Heart left ventricle (tissue), 16 donors: ENCODE data around the gene PGK2. TPM values are rescaled to one million over a fixed set of nuclear protein-coding genes. Genes with fewer than 3 reads are reported as not detected.

Experiments
- ATAC-seq, 4 donors: fragments of 200-7000 bp; cut with Tn5 transposase; one replicate each; pipeline ENCODE4 v1.9.1; 2020 to 2022; ENCODE audit warnings: moderate library complexity in 4 of 4, mild to moderate bottlenecking in 3 of 4, moderate number of reproducible peaks in 1 of 4
- DNase-seq, 5 donors: peaks; one replicate each; pipeline ENCODE4 v3.0.0-alpha.2; 2020
- H3K27ac ChIP-seq, 12 donors: fragments of 200-600 bp; sonication (generic) in 4 of 12; one replicate each; pipeline versions ENCODE4 v1.5.0 to v1.8.0; 2016 to 2022; ENCODE audit warnings: mild to moderate bottlenecking in 2 of 12
- H3K27me3 ChIP-seq, 9 donors: fragments of 200-600 bp; sonication (generic) in 2 of 9; one replicate each; pipeline versions ENCODE4 v1.5.1 to v1.8.0; 2016 to 2022; ENCODE audit warnings: mild to moderate bottlenecking in 3 of 9
- H3K36me3 ChIP-seq, 9 donors: fragments of 200-600 bp; sonication (generic) in 2 of 9; one replicate each; pipeline versions ENCODE4 v1.5.0 to v1.8.0; 2018 to 2022; ENCODE audit warnings: mild to moderate bottlenecking in 2 of 9
- H3K4me1 ChIP-seq, 12 donors: fragments of 200-600 bp; sonication (generic) in 4 of 12; one replicate each; pipeline versions ENCODE4 v1.5.0 to v1.8.0; 2016 to 2022; ENCODE audit warnings: mild to moderate bottlenecking in 3 of 12
- H3K4me3 ChIP-seq, 12 donors: fragments of 200-600 bp; sonication (generic) in 4 of 12; one replicate each; pipeline versions ENCODE4 v1.5.0 to v1.8.0; 2017 to 2022; ENCODE audit warnings: mild to moderate bottlenecking in 9 of 12, moderate library complexity in 4 of 12
- H3K9me3 ChIP-seq, 12 donors: fragments of 200-600 bp; sonication (generic) in 4 of 12; one replicate each; pipeline versions ENCODE4 v1.5.0 to v1.8.0; 2016 to 2022; ENCODE audit warnings: mild to moderate bottlenecking in 1 of 12
- CTCF ChIP-seq, 12 donors: fragments of 200-600 bp; sonication (generic) in 4 of 12; IDR thresholded peaks; one replicate each; pipeline versions ENCODE4 v1.5.0 to v1.8.0; 2018 to 2022; ENCODE audit warnings: antibody characterized with exemption in 12 of 12, mild to moderate bottlenecking in 5 of 12
- POLR2A ChIP-seq, 2 donors: fragments of 450-650 bp; IDR thresholded peaks; one replicate each; pipeline ENCODE4 v1.6.1; 2017; ENCODE audit warnings: antibody characterized with exemption in 2 of 2, mild to moderate bottlenecking in 2 of 2, moderate library complexity in 2 of 2
- WGBS, 4 donors: extraction: QIAGEN DNeasy Blood & Tissue Kit in 2 of 4; methylation state at CpG; one replicate each; pipeline versions ENCODE4 v1.1.5 to v1.1.7; 2013 to 2018; 5-methylcytosine and 5-hydroxymethylcytosine counted together
- intact Hi-C, 10 donors: fragments of 100-400 bp; cut with DNase I; formaldehyde crosslinking; loops; one replicate each; pipeline versions ENCODE4 v1.11.1 to v1.14.2; 2022
- long read RNA-seq, 3 donors: library from polyadenylated mRNA; unstranded; transcript quantifications; one replicate each; pipeline ENCODE4 v2.0.0, GENCODE V29; 2020 to 2021
- polyA plus RNA-seq, 2 donors: library from polyadenylated mRNA; stranded (reverse); fragments of 200-250 nt; gene quantifications; one replicate each; pipeline ENCODE4 v1.2.3, GENCODE V29; 2013
- total RNA-seq, 9 donors: library from RNA; depleted of rRNA in 2 of 9; stranded (reverse); fragments of >200 nt in 2 of 9; fragmentation: NEBNext Ultra II Directional in 3 of 9; extraction: Animal tissue kit (Norgen Biotek cat#: 25700) in 3 of 9; gene quantifications; one replicate each; pipeline versions ENCODE4 v1.1.0 to v1.2.4, GENCODE V29; 2016 to 2023
- donor health status: ischemic (EF 13 %, LVEDD 7.1; RV severe dilation, severe dysfunction).
- donor health status: healthy with polysubstance abuse.
- donor health status: DM: no; HTN: yes; CAD: no.
- donor health status: DM: no; HTN: no; CAD: no.
- donor health status: ischemic (EF 25% LVEDD 6.9; RV normal size, moderate dysfunction).
- donor health status: ischemic (EF 25% LVEDD 5.7; RV mildly dilated, moderate dysfunction).
- donor health status: healthy.
- donor health status: DM: yes; HTN: yes; CAD: no.
- donor health status: ischemic (EF 35%, LVEDD 5.7; RV mildly dilated, moderate dysfunction).
- donor health status: nonischemic (EF 11% LVEDD 7.7; RV severe dilation, severe dysfunction).
- donor health status: DM: yes; HTN: yes; CAD: no.
- donor health status: PGD.
- donor health status: ischemic (EF 29% LVEDD 5.4; RV normal size, mild dysfunction).
- donor health status: nonischemic (EF 23%, LVEDD 6.1; RV moderate dilation, normal function).

Gene PGK2
- total RNA-seq: not detected
- polyA plus RNA-seq: not detected
- long read RNA-seq, donor 1: 0 reads
- long read RNA-seq, donor 2: 0 reads
- long read RNA-seq, donor 3: 0 reads

- no peaks in the 10 kb centered on the region for H3K36me3 ChIP-seq
- no peaks in the 10 kb centered on the region for H3K27me3 ChIP-seq
- ATAC-seq: no peak
- no peak within 1 kb of the TSS for H3K4me3 ChIP-seq
- H3K9me3 ChIP-seq: no peaks in the 10 kb centered on the region
- DNase-seq: no peak
- TF ChIP-seq CTCF (IDR thresholded peaks at IDR 0.05) (no peak), POLR2A (IDR thresholded peaks at IDR 0.05) (no peak)
- WGBS, 4 donors: 78 to 82% (median 80%) methylated on average over 8 of the region's 8 CpGs
- H3K4me1 ChIP-seq: no peaks in the 10 kb centered on the region
- no peak within 1 kb of the TSS for H3K27ac ChIP-seq
- intact Hi-C loops: no loop called here
Measured at GRCh38 chr6:49787176-49787575, at the start of gene PGK2. PGK2 (minus strand) TSS chr6:49787285; CDS start chr6:49787187, 98 bp downstream.

- ATAC-seq (no peak), DNase-seq (no peak)
- H3K9me3 ChIP-seq: no peaks in the 10 kb centered on the region
- intact Hi-C loops: no loop called here
- H3K27ac ChIP-seq: no peak overlapping the region
- no peak for TF ChIP-seq POLR2A (IDR thresholded peaks at IDR 0.05)
- TF ChIP-seq CTCF (IDR thresholded peaks at IDR 0.05): no peak
- H3K4me3 ChIP-seq: no peak overlapping the region
- H3K27me3 ChIP-seq: no peaks in the 10 kb centered on the region
- H3K36me3 ChIP-seq: no peaks in the 10 kb centered on the region
- no peaks in the 10 kb centered on the region for H3K4me1 ChIP-seq
- 56 to 72% (median 69%) methylated on average over 3 of the region's 3 CpGs for WGBS, 4 donors
Measured at GRCh38 chr6:49835140-49835539, 48.1 kb upstream of the PGK2 start.

- no peaks in the 10 kb centered on the region for H3K9me3 ChIP-seq
- no peaks in the 10 kb centered on the region for H3K4me1 ChIP-seq
- ATAC-seq: no peak
- no peak overlapping the region for H3K4me3 ChIP-seq
- no peaks in the 10 kb centered on the region for H3K27me3 ChIP-seq
- no peak for DNase-seq
- intact Hi-C loops: no loop called here
- TF ChIP-seq CTCF (IDR thresholded peaks at IDR 0.05): no peak
- no peak for TF ChIP-seq POLR2A (IDR thresholded peaks at IDR 0.05)
- no peak overlapping the region for H3K27ac ChIP-seq
- no peaks in the 10 kb centered on the region for H3K36me3 ChIP-seq
- 82 to 92% (median 84%) methylated on average over 1 of the region's 1 CpG for WGBS, 4 donors
Measured at GRCh38 chr6:49833386-49833785, 46.3 kb upstream of the PGK2 start.

- no peak for TF ChIP-seq POLR2A (IDR thresholded peaks at IDR 0.05)
- TF ChIP-seq CTCF (IDR thresholded peaks at IDR 0.05): no peak
- Histone ChIP-seq H3K36me3 (no peaks in the 10 kb centered on the region), H3K27ac (no peak overlapping the region), H3K4me1 (no peaks in the 10 kb centered on the region), H3K27me3 (peaks cover 0 to 6% (median 0%) of the 10 kb centered on the region in 9 donors), H3K9me3 (no peaks in the 10 kb centered on the region), H3K4me3 (no peak overlapping the region)
- intact Hi-C loops: no loop called here
- 57 to 66% (median 63%) methylated on average over 5 of the region's 5 CpGs for WGBS, 4 donors
- DNase-seq (no peak), ATAC-seq (no peak)
Measured at GRCh38 chr6:49826743-49827406, 39.8 kb upstream of the PGK2 start.
